Measurements from ENCODE around the gene GRIN2A. TPM values are rescaled to one million over a fixed set of nuclear protein-coding genes. Genes with fewer than 3 reads are reported as not detected.

Gene GRIN2A
- total and polyA plus RNA-seq, 2 donors (not counting 3 experiments of a cell fraction or from before 2014, with no cell fraction given): not detected

DNA sequence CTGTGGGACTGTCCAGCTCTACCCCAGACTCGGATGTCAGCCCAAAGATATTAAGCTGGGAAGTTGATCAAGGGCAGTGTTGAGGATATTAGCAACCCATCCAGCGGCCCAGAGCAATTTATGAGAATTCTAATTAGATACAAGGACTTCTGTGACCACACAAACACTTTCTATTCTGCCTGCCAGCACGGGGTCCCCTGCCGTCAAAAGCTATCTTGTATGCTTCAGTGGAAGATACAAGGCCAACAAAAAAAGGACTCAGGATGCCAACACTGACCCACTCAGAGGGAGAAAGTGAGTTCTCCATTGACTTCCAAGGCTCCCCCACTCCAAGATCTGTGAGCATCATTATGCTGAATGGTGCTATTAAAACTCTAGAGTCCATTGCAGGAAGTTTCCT lies 390.7 kb downstream of the GRIN2A start:
- Histone ChIP-seq H3K36me3 (ENCODE audit: control insufficient read depth in 2 of 2, extremely low read depth in 1 of 2, insufficient read depth in 2 of 2, low read length in 2 of 2) (no peaks in the 10 kb centered on the region), H3K79me2 (ENCODE audit: control insufficient read depth, insufficient read depth, low read length) (no peaks in the 10 kb centered on the region), H3K27me3 (ENCODE audit: control insufficient read depth in 2 of 2, insufficient read depth in 2 of 2, low read length in 2 of 2) (no peaks in the 10 kb centered on the region), H3K9me1 (replicated peaks; ENCODE audit: control insufficient read depth, extremely low read depth, insufficient read depth, low read length) (no peaks in the 10 kb centered on the region), H3K9me3 (replicated peaks; ENCODE audit: control insufficient read depth, insufficient read depth, low read length) (no peaks in the 10 kb centered on the region), H3K4me2 (ENCODE audit: insufficient read depth, low read length) (no peak overlapping the region), H4K20me1 (replicated peaks; ENCODE audit: control insufficient read depth, extremely low read depth, insufficient read depth, low read length) (no peaks in the 10 kb centered on the region), H3K4me3 (replicated peaks in 1 of 3; ENCODE audit: insufficient read depth in 1 of 3, low read depth in 1 of 3, low read length in 3 of 3) (no peak overlapping the region), H2AFZ (ENCODE audit: low read depth, low read length) (no peak overlapping the region), H3K27ac (ENCODE audit: insufficient read depth, low read depth, low read length) (no peak overlapping the region), H3K9ac (replicated peaks; ENCODE audit: extremely low read depth, insufficient read depth, low read length) (no peak overlapping the region), H3K4me1 (ENCODE audit: control insufficient read depth, extremely low read depth, insufficient read depth, low read length) (peaks cover 7% of the 10 kb centered on the region)
- intact Hi-C loops (cut with micrococcal nuclease): no loop called here
- no peak for FAIRE-seq
- ChIA-PET CTCF (no interaction called here), POLR2A (no interaction called here)
- DNase-seq (ENCODE audit: low read depth, low spot score): no peak
- BruUV-seq (replicated peaks): no TSS peak
- no peak for TF ChIP-seq JUN (IDR thresholded peaks at IDR 0.05; ENCODE audit: borderline replicate concordance, insufficient read depth, insufficient read length, low read depth)
- no peak for TF ChIP-seq POLR2A (IDR thresholded peaks at IDR 0.05; ENCODE audit: low read depth, low read length)
- TF ChIP-seq POLR2AphosphoS5 (IDR thresholded peaks at IDR 0.05; ENCODE audit: insufficient read depth, low read depth, low read length): no peak
- no peak for TF ChIP-seq CTCF (IDR thresholded peaks at IDR 0.05; ENCODE audit: extremely low read depth in 1 of 2, insufficient read depth in 1 of 2, low read depth in 1 of 2, low read length in 2 of 2)
- TF ChIP-seq GATA2 (IDR thresholded peaks at IDR 0.05; ENCODE audit: insufficient read depth, insufficient read length, low read depth, low read length): no peak
- TF ChIP-seq EZH2 (IDR thresholded peaks at IDR 0.05; ENCODE audit: borderline replicate concordance, low read depth, low read length, severe bottlenecking): no peak
- no peak for TF ChIP-seq MYC (IDR thresholded peaks at IDR 0.05; ENCODE audit: low read depth, low read length)
- no peak for TF ChIP-seq FOS (IDR thresholded peaks at IDR 0.05; ENCODE audit: borderline replicate concordance, insufficient read depth, low read length)
- TF ChIP-seq MAX (IDR thresholded peaks at IDR 0.05; ENCODE audit: insufficient read depth, insufficient read length): no peak
- dilution Hi-C loops (cut with MboI; ENCODE audit: extremely low pct_ligation_motif_present, low sequenced_read_pairs): no loop called here
